ENCODE measurements around the gene IFNA13. TPM values are rescaled to one million over a fixed set of nuclear protein-coding genes. Genes with fewer than 3 reads are reported as not detected.

Gene IFNA13
- not detected for total RNA-seq

GRCh38 chr9:21367957-21368356 is at the start of gene IFNA13:
TSS of gene IFNA13 (minus strand) at chr9:21368057. CDS start at chr9:21368010, 47 bp downstream.
- Mint-ChIP-seq H3K36me3 (no peaks in the 10 kb centered on the region), H3K27me3 (peaks cover 41% of the 10 kb centered on the region), H3K27ac (no peak within 1 kb of the TSS), H3K4me3 (no peak within 1 kb of the TSS), H3K9me3 (ENCODE audit: low read depth) (no peaks in the 10 kb centered on the region), H3K4me1 (no peaks in the 10 kb centered on the region)
- CTCF ChIA-PET = no interaction called here
- no peak for DNase-seq
- no peak for ATAC-seq

DNA sequence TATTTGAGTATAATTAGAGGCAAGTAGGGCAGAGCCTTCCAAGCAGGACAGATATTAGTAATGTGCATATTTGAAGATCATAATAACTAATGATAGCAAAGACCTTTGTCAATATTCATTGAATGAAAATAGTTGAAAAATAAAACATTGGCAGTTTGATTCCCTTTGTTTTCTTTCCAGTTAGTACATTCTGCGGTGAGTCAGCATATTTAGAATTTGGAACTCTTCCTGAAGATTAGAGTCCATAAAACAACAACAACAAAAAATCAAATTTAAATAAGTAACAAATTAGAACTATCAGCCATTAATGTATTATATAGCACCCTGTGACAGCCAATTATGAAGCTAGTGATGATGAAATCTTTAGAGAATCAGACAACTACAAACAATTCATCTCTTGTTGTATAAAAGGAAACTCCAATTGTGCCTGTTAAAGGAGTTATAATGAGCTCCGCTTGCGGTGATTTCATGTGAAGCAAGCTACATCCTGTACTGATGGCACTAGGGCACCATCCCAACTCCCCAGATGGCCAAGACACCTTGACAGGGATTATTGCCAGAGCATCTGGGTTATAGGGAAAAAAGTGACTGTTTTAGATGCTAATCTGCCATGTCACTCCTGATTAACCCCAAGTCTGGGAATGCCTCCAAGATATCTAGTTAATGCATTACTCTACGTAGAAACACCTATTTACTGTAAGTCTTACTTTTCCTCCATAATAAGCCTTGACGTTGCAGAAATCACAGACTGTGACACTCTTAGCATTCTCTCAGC is 47.8 kb upstream of the IFNA13 start:
- Mint-ChIP-seq H3K4me3 (no peak overlapping the region), H3K27ac (no peak overlapping the region), H3K4me1 (no peaks in the 10 kb centered on the region), H3K9me3 (ENCODE audit: low read depth) (no peaks in the 10 kb centered on the region), H3K27me3 (peaks cover 16% of the 10 kb centered on the region), H3K36me3 (no peaks in the 10 kb centered on the region)
- CTCF ChIA-PET = no interaction called here
- DNase-seq (no peak), ATAC-seq (no peak)

GRCh38 chr9:21414220-21414940 is 46.5 kb upstream of the IFNA13 start:
- H3K27ac Mint-ChIP-seq = no peak overlapping the region
- no peak for ATAC-seq
- no peak for DNase-seq
- peaks cover 24% of the 10 kb centered on the region for H3K27me3 Mint-ChIP-seq
- H3K36me3 Mint-ChIP-seq = no peaks in the 10 kb centered on the region
- CTCF ChIA-PET = interaction anchor here (1.1 to 1.4 kb wide), 2 partner anchors 18 to 162 kb away, joined by 3 to 4 read pairs; no protein-coding TSS in a partner anchor
- H3K4me3 Mint-ChIP-seq = no peak overlapping the region
- no peaks in the 10 kb centered on the region for H3K9me3 Mint-ChIP-seq (ENCODE audit: low read depth)
- H3K4me1 Mint-ChIP-seq = no peaks in the 10 kb centered on the region

DNA sequence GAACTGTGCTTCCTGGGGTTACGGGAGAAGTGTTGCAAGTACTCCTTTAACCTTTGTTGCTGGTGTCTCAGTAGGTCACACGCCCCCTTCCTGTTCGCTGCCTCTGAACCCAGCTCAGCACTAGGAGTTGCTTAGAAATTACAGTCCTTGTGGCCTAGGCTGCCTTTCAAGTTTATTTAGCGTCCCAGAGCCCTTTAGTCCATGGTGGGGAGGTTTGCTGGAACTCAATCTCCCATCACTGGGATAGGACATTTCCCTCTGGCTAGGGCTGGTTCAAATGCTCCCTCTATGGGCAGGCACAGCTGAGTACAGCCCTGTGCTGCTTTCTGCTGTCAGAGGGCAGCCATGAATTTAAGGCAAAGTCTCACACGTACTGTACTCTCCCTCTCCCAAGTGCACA is 45.8 kb upstream of the IFNA13 start:
- H3K4me1 Mint-ChIP-seq = no peaks in the 10 kb centered on the region
- H3K27me3 Mint-ChIP-seq = peaks cover 28% of the 10 kb centered on the region
- H3K36me3 Mint-ChIP-seq = no peaks in the 10 kb centered on the region
- DNase-seq = no peak
- H3K9me3 Mint-ChIP-seq (ENCODE audit: low read depth) = no peaks in the 10 kb centered on the region
- no peak overlapping the region for H3K27ac Mint-ChIP-seq
- CTCF ChIA-PET = interaction anchor here (1.1 to 1.4 kb wide), 2 partner anchors 17 to 161 kb away, joined by 3 to 4 read pairs; no protein-coding TSS in a partner anchor
- no peak overlapping the region for H3K4me3 Mint-ChIP-seq
- no peak for ATAC-seq

GRCh38 chr9:21413151-21413550 is 45.3 kb upstream of the IFNA13 start:
- ATAC-seq (no peak), DNase-seq (no peak)
- Mint-ChIP-seq H3K27me3 (peaks cover 28% of the 10 kb centered on the region), H3K4me1 (no peaks in the 10 kb centered on the region), H3K9me3 (ENCODE audit: low read depth) (no peaks in the 10 kb centered on the region), H3K36me3 (no peaks in the 10 kb centered on the region), H3K27ac (no peak overlapping the region), H3K4me3 (no peak overlapping the region)
- CTCF ChIA-PET = no interaction called here

- DNase-seq = no peak
- CTCF ChIA-PET = interaction anchor here (0.6 to 1.6 kb wide), 2 partner anchors 86 to 93 kb away, joined by 3 read pairs; no protein-coding TSS in a partner anchor
- Mint-ChIP-seq H3K4me1 (no peaks in the 10 kb centered on the region), H3K36me3 (no peaks in the 10 kb centered on the region), H3K9me3 (ENCODE audit: low read depth) (no peaks in the 10 kb centered on the region), H3K27ac (no peak overlapping the region), H3K4me3 (no peak overlapping the region), H3K27me3 (peaks cover 28% of the 10 kb centered on the region)
- no peak for ATAC-seq
These were observed 44.2 kb upstream of the IFNA13 start for GRCh38 chr9:21412107-21412506.

DNA sequence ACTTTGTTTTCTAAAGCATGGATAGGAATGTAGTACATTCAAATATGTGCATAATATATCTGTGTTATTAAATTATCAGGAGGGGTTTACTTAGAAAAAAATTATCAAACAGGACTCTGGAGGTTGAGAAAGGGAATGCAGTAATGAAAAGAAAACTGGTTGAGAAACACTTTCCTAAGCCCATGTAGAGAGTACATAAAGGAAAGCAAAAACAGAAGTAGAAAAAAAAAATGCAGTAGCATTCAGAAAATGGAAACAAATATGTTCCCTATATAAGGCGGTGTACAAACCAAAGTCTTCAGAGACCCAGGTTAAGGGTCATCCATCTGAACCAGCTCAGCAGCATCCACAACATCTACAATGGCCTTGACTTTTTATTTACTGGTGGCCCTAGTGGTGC is 41.0 kb upstream of the IFNA13 start, which contains the start of gene IFNA8:
Gene IFNA8, plus strand, starts transcription at position 301 of the 400 bp plus-strand sequence. Its CDS starts 60 bp downstream, at position 361.
- Mint-ChIP-seq H3K4me1 (peaks cover 2% of the 10 kb centered on the region), H3K27ac (no peak within 1 kb of the TSS), H3K4me3 (no peak within 1 kb of the TSS), H3K36me3 (no peaks in the 10 kb centered on the region), H3K27me3 (peaks cover 46% of the 10 kb centered on the region), H3K9me3 (ENCODE audit: low read depth) (no peaks in the 10 kb centered on the region)
- DNase-seq (no peak), ATAC-seq (no peak)
- CTCF ChIA-PET = interaction anchor here (2.1 kb wide), 1 partner anchor 13 kb away, joined by 18 read pairs; no protein-coding TSS in a partner anchor

- Mint-ChIP-seq H3K9me3 (ENCODE audit: low read depth) (no peaks in the 10 kb centered on the region), H3K27ac (no peak overlapping the region), H3K27me3 (peaks cover 56% of the 10 kb centered on the region), H3K4me1 (peaks cover 6% of the 10 kb centered on the region), H3K36me3 (no peaks in the 10 kb centered on the region), H3K4me3 (no peak overlapping the region)
- DNase-seq (no peak), ATAC-seq (no peak)
- CTCF ChIA-PET = interaction anchor here (0.9 kb wide), 1 partner anchor 16 kb away, joined by 3 read pairs; no protein-coding TSS in a partner anchor
These were observed 36.3 kb upstream of the IFNA13 start for GRCh38 chr9:21404146-21404545.

- CTCF ChIA-PET = interaction anchor here (0.6 to 1.7 kb wide), 7 partner anchors 14 to 388 kb away, joined by 3 to 7 read pairs (median 3); no protein-coding TSS in a partner anchor
- peaks cover 6% of the 10 kb centered on the region for H3K4me1 Mint-ChIP-seq
- DNase-seq (no peak), ATAC-seq (peak; percentile 65)
- H3K9me3 Mint-ChIP-seq (ENCODE audit: low read depth) = no peaks in the 10 kb centered on the region
- peak overlapping the region; percentile 51 for H3K4me3 Mint-ChIP-seq
- peaks cover 68% of the 10 kb centered on the region for H3K27me3 Mint-ChIP-seq
- H3K27ac Mint-ChIP-seq = no peak overlapping the region
- H3K36me3 Mint-ChIP-seq = no peaks in the 10 kb centered on the region
These were observed 34.8 kb upstream of the IFNA13 start for GRCh38 chr9:21402386-21403251.

DNA sequence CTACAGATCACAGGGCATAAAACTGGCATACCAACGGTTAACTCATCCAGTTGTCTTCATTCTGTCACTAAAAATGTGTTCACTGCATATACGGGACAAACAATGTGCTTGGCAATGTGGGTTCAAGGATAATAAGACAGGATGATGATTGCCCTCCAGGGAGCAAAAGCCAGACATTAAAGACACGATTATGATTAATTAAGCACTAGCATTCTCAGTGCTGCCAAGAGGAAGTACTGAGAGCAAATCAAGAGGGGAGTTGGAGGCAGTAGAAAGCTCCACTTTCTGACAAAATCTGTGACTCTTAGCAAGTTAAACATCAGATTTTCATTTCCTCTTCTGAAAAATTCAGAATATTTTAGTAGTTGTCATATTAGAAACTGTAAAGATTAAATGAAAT is 32.1 kb upstream of the IFNA13 start:
- no peaks in the 10 kb centered on the region for H3K9me3 Mint-ChIP-seq (ENCODE audit: low read depth)
- H3K27ac Mint-ChIP-seq = no peak overlapping the region
- H3K4me1 Mint-ChIP-seq = peaks cover 11% of the 10 kb centered on the region
- ATAC-seq = no peak
- no peak overlapping the region for H3K4me3 Mint-ChIP-seq
- CTCF ChIA-PET = interaction anchor here (2.4 kb wide), 1 partner anchor 81 kb away, joined by 5 read pairs; no protein-coding TSS in a partner anchor
- H3K27me3 Mint-ChIP-seq = peaks cover 81% of the 10 kb centered on the region
- DNase-seq = no peak
- H3K36me3 Mint-ChIP-seq = no peaks in the 10 kb centered on the region

GRCh38 chr9:21398955-21399489 is 31.2 kb upstream of the IFNA13 start:
- Mint-ChIP-seq H3K4me1 (peaks cover 11% of the 10 kb centered on the region), H3K9me3 (ENCODE audit: low read depth) (no peaks in the 10 kb centered on the region), H3K36me3 (no peaks in the 10 kb centered on the region), H3K27ac (no peak overlapping the region), H3K27me3 (peaks cover 79% of the 10 kb centered on the region), H3K4me3 (no peak overlapping the region)
- CTCF ChIA-PET = interaction anchor here (1.4 to 2.4 kb wide), 3 partner anchors 64 to 80 kb away, joined by 5 read pairs; no protein-coding TSS in a partner anchor
- no peak for DNase-seq
- ATAC-seq = no peak

GRCh38 chr9:21395778-21396717 is 28.2 kb upstream of the IFNA13 start:
- H3K4me3 Mint-ChIP-seq = peak overlapping the region; percentile 70
- no peak overlapping the region for H3K27ac Mint-ChIP-seq
- H3K27me3 Mint-ChIP-seq = peaks cover 77% of the 10 kb centered on the region
- no peaks in the 10 kb centered on the region for H3K9me3 Mint-ChIP-seq (ENCODE audit: low read depth)
- ATAC-seq (peak; percentile 81), DNase-seq (peak; percentile 67)
- CTCF ChIA-PET = interaction anchor here (0.6 to 2.7 kb wide), 38 partner anchors 9 to 497 kb away, joined by 3 to 31 read pairs (median 5); partner anchors contain the start of genes IFNA2, IFNA8 and KLHL9
- H3K36me3 Mint-ChIP-seq = no peaks in the 10 kb centered on the region
- H3K4me1 Mint-ChIP-seq = peaks cover 5% of the 10 kb centered on the region
